Right cardiac atrium (tissue), 5 donors: ENCODE results near the gene OR6Y1. TPM values are rescaled to one million over a fixed set of nuclear protein-coding genes. Genes with fewer than 3 reads are reported as not detected.

Experiments used
- ATAC-seq, 2 donors: fragments of 200-7000 bp; cut with Tn5 transposase; one replicate each; pipeline versions ENCODE4 v1.8.0 to v1.9.1; 2020; ENCODE audit warnings: moderate library complexity in 2 of 2, mild to moderate bottlenecking in 1 of 2
- DNase-seq, 3 donors: peaks; one replicate each; pipeline ENCODE4 v3.0.0-alpha.2; 2020
- H3K27ac ChIP-seq: one replicate; pipeline ENCODE4 v1.5.1; 2013; ENCODE audit warnings: mild to moderate bottlenecking, low read length, control low read depth, moderate library complexity
- H3K27me3 ChIP-seq: one replicate; pipeline ENCODE4 v1.6.1; 2013; ENCODE audit not compliant: control insufficient read depth, insufficient read depth
- H3K4me1 ChIP-seq: one replicate; pipeline ENCODE4 v1.6.1; 2013; ENCODE audit warnings: low read length; ENCODE audit not compliant: control insufficient read depth, insufficient read depth
- H3K4me3 ChIP-seq: one replicate; pipeline ENCODE4 v1.5.1; 2013; ENCODE audit warnings: low read length, control low read depth
- H3K9me3 ChIP-seq: one replicate; pipeline ENCODE4 v1.6.1; 2013; ENCODE audit warnings: low read length; ENCODE audit not compliant: control insufficient read depth
- WGBS: extraction: QIAGEN DNeasy Blood & Tissue Kit; methylation state at CpG from one replicate; pipeline ENCODE4 v1.1.7; 2013; 5-methylcytosine and 5-hydroxymethylcytosine counted together
- intact Hi-C, 4 donors: fragments of 100-400 bp; cut with DNase I; formaldehyde crosslinking; loops; one replicate each; pipeline versions ENCODE4 v1.11.0 to v1.14.0; 2022 to 2023
- long read RNA-seq, 4 donors: library from polyadenylated mRNA; unstranded; transcript quantifications; one replicate each; pipeline ENCODE4 v2.0.0, GENCODE V29; 2020 to 2021
- polyA plus RNA-seq: library from polyadenylated mRNA; stranded (reverse); fragments of 200-250 nt; gene quantifications from one replicate; pipeline ENCODE4 v1.2.3, GENCODE V29; 2013
- total RNA-seq, 4 donors: library from RNA; stranded (reverse); fragmentation: NEBNext Ultra II Directional; extraction: Animal tissue kit (Norgen Biotek cat#: 25700); gene quantifications; one replicate each; pipeline ENCODE4 v1.2.1, GENCODE V29; 2021
- donor health status: healthy with polysubstance abuse.
- donor health status: DM: no; HTN: yes; CAD: no.
- donor health status: DM: no; HTN: no; CAD: no.
- donor health status: DM: no; HTN: yes; CAD: no; lungs with severe emphysema.
- donor health status: DM: yes; HTN: yes; CAD: no.

The OR6Y1 gene, protein sequence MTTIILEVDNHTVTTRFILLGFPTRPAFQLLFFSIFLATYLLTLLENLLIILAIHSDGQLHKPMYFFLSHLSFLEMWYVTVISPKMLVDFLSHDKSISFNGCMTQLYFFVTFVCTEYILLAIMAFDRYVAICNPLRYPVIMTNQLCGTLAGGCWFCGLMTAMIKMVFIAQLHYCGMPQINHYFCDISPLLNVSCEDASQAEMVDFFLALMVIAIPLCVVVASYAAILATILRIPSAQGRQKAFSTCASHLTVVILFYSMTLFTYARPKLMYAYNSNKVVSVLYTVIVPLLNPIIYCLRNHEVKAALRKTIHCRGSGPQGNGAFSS
- total RNA-seq (not detected), polyA plus RNA-seq (not detected)
- long read RNA-seq, donor 1: 0 reads
- long read RNA-seq, donor 2: 0 reads
- long read RNA-seq, donor 3: 0 reads
- long read RNA-seq, donor 4: 0 reads

DNA sequence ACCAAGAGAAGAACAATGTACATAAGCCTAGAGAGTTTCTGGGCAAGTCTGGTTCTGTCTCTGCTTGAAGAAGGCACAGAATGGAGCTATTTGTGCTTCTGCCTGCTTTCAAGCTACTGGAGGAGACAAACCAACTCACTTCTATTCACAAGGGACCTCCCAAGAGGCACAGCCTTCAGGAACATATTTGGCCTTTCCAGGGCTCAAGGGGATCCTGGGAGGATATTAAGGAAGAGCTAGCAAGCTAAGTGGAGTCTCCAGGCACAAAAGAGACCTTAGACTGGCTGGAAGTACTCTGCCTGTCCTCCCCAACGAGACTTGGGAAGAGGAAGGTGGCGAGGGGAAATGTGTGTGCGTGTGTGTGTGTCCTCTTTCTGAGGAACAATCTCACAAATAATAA lies at the start of gene OR6Y1:
TSS of gene OR6Y1 (minus strand) at position 54 of the 400 bp plus-strand sequence. CDS start 6,300 bp downstream, outside the sequence.
- no peaks in the 10 kb centered on the region for H3K4me1 ChIP-seq
- no peaks in the 10 kb centered on the region for H3K27me3 ChIP-seq
- ATAC-seq (no peak), DNase-seq (peak in 1 of 3 donors; percentile 14)
- no peak within 1 kb of the TSS for H3K4me3 ChIP-seq
- no peak within 1 kb of the TSS for H3K27ac ChIP-seq
- intact Hi-C loops: no loop called here
- no peaks in the 10 kb centered on the region for H3K9me3 ChIP-seq
- 63% methylated on average over 3 of the region's 3 CpGs for WGBS

DNA sequence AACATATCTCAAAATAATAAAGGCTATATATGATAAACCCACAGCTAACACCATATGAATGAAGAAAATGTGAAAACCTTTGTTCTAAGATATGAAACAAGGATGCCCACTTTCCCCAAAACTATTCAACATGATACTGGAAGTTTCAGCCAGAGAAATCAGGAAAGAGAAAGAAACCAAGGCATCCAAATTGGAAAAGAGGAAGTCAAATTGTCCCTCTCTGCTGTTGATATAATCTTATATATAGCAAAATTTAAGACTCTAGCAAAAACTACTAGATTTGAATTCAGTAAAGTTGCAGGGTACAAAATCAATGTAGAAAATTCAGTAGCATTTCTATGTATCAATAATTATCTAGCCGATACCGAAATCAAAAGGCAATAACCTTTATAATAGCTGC lies 46.5 kb upstream of the OR6Y1 start:
- no peak for DNase-seq
- no peak for ATAC-seq
- 49% methylated on average over 2 of the region's 2 CpGs for WGBS
- intact Hi-C loops: no loop called here
- H3K27ac ChIP-seq: no peak overlapping the region
- H3K4me3 ChIP-seq: no peak overlapping the region
- H3K9me3 ChIP-seq: peaks cover 4% of the 10 kb centered on the region
- H3K4me1 ChIP-seq: no peaks in the 10 kb centered on the region
- H3K27me3 ChIP-seq: no peaks in the 10 kb centered on the region

DNA sequence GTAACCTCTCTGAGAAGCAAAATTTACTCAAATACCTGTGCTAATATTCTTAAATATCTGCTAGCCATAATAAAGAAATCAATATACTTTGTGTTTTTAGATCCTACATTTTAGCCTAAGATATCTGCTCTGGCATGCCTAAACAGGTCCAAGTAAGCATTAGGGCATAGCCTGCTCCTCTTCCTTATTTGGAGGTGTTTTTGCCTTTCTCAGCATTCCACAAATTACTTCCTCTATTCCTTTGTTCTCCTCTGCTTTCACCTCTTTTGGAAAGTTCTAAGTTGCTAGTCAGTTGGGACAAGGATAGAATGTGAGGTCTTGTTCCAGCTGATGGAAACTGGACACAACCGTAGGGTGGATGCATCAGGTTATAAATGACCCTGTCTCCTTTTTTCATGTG lies 32.7 kb upstream of the OR6Y1 start:
- WGBS: 84% methylated on average over 1 of the region's 1 CpG

DNA sequence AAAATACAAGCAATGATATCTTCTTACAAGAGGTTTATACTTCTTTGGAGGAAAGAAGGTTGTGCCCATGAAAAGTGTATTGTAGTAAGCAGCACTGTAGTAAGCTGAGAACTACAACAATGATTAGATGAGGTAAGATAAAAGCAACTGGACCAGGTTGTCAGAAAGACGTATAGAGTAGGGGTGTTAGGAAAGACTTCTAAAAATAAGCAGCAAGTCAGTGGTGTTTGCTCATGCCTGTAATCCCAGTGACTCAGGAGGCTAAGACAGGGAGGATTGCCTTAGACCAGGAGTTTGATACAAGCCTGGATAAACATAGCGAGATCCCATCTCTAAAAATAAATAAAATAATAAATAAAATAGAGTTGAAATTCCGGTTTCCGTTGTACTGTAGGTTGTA lies 29.8 kb upstream of the OR6Y1 start:
- no peak overlapping the region for H3K4me3 ChIP-seq
- intact Hi-C loops: no loop called here
- no peak for DNase-seq
- 60% methylated on average over 4 of the region's 4 CpGs for WGBS
- no peaks in the 10 kb centered on the region for H3K9me3 ChIP-seq
- H3K27ac ChIP-seq: no peak overlapping the region
- H3K4me1 ChIP-seq: no peaks in the 10 kb centered on the region
- no peak for ATAC-seq
- no peaks in the 10 kb centered on the region for H3K27me3 ChIP-seq

More for the DNA sequence above, 32.7 kb upstream of the OR6Y1 start:
- Histone ChIP-seq H3K27ac (no peak overlapping the region), H3K4me1 (no peaks in the 10 kb centered on the region), H3K27me3 (no peaks in the 10 kb centered on the region), H3K9me3 (no peaks in the 10 kb centered on the region), H3K4me3 (no peak overlapping the region)
- intact Hi-C loops: no loop called here
- DNase-seq (no peak), ATAC-seq (no peak)

DNA sequence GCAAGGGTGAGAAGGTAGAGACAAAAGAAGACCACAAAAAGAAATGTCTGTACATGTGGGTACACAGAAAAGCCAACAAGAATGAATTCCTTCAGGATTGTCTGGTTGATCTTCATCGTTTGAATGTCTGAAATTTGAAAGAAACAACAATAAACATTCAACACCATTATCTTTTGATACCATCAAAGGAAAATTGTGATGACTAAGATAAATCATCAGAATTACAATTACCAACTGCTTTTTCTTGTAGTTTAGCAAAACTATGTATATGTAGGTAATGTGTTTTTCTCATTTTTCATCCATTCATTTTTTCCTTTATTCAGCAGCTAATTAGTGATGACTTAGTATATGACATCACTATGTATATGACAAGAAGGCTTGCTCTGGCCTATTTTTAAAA lies 25.5 kb upstream of the OR6Y1 start, which contains the start of gene OR10X1:
TSS of gene OR10X1 (minus strand) at position 167 of the 400 bp plus-strand sequence. CDS start at position 167, 0 bp downstream.
- H3K4me3 ChIP-seq: no peak within 1 kb of the TSS
- H3K4me1 ChIP-seq: no peaks in the 10 kb centered on the region
- WGBS: 79% methylated on average over 1 of the region's 1 CpG
- no peak for DNase-seq
- intact Hi-C loops: no loop called here
- no peaks in the 10 kb centered on the region for H3K9me3 ChIP-seq
- H3K27me3 ChIP-seq: no peaks in the 10 kb centered on the region
- no peak for ATAC-seq
- H3K27ac ChIP-seq: no peak within 1 kb of the TSS

DNA sequence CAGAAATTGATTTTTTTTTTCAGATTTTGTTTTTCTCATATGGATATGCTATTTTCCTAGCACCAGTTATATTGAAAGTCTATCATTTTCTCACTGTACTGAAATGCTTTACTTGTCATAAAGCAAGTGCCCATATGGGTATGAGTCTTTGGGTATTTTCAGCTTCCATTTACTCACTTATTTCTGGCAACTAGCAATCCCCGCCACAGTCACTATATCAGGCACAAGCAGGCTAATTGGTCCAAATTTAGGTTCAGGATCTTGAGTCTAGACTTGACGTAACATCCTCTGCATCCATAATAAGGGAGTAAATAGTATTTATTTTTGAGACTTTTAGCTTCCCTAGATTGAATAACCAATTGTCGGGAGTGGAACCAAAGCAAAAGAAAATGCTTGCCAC lies 23.4 kb upstream of the OR6Y1 start:
- no peak for ATAC-seq
- H3K27me3 ChIP-seq: no peaks in the 10 kb centered on the region
- H3K27ac ChIP-seq: no peak overlapping the region
- H3K9me3 ChIP-seq: no peaks in the 10 kb centered on the region
- intact Hi-C loops: no loop called here
- no peak overlapping the region for H3K4me3 ChIP-seq
- H3K4me1 ChIP-seq: no peaks in the 10 kb centered on the region
- DNase-seq: no peak
- WGBS: 84% methylated on average over 3 of the region's 3 CpGs

DNA sequence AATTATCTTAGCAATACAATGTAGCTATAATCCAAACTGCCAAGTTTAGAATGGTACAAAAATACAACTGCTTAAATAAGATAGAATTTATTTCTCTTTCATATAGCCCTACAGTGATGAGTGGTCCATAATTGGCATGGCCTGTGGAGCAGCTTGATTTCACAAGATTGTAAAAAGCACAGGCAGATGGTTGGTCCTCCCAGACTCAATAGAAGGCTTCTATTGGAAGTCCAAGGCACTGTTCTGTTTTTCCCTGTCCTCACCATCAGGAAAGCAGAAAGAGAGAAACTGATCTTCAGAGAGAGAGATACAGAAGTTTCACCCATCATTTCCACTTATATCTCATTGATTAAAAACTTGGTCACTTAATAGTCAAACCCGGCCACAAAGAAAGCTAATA lies 18.0 kb upstream of the OR6Y1 start:
- Histone ChIP-seq H3K4me3 (no peak overlapping the region), H3K27ac (no peak overlapping the region), H3K9me3 (no peaks in the 10 kb centered on the region), H3K4me1 (no peaks in the 10 kb centered on the region), H3K27me3 (no peaks in the 10 kb centered on the region)
- 78% methylated on average over 1 of the region's 1 CpG for WGBS
- intact Hi-C loops: no loop called here
- ATAC-seq: no peak
- DNase-seq: no peak

DNA sequence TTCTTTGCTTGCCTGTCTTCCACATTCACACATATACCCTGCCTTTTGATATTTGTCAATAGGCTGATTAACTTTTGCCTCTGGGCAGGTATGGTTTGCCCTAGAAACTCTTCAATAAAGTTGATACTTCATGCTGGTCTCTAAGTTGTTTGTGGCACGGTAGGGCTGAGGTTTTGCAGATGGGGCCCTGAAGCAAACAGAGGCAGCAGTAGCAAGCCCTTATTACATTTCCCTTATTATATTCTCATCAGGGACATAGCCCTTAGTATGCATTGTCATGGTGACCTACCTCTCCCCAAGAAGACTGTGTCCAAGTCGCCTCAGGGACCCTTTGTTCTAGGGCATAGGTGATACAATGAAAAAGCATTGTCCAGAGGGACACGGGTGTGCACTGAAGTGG lies 16.3 kb upstream of the OR6Y1 start, which contains the start of gene OR6P1:
TSS of gene OR6P1 (minus strand) at position 101 of the 400 bp plus-strand sequence. CDS start 6,976 bp downstream, outside the sequence.
- Histone ChIP-seq H3K27me3 (no peaks in the 10 kb centered on the region), H3K4me3 (no peak within 1 kb of the TSS), H3K27ac (no peak within 1 kb of the TSS), H3K9me3 (no peaks in the 10 kb centered on the region), H3K4me1 (no peaks in the 10 kb centered on the region)
- intact Hi-C loops: no loop called here
- ATAC-seq (no peak), DNase-seq (no peak)
- WGBS: 78% methylated on average over 3 of the region's 3 CpGs

DNA sequence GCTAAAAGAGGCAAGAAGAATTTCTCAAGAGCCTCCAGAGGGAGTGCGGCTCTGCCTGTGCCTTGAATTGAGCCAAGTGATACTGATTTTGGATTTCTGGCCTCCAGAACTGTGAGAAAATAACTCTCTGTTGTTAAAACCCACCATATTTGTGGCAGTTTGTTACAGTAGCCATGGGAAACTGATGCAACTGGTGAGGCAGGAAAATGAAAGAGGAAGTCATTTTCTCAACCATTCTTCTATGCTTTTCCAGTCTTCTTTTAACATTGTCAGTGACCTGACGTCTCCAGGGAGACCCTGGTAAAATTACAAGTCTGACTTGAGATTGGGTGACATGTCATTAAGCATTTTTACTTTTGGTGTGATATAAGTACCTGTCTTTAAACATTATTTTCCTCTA lies 10.4 kb upstream of the OR6Y1 start:
- DNase-seq (no peak), ATAC-seq (no peak)
- WGBS: 61% methylated on average over 2 of the region's 2 CpGs
- Histone ChIP-seq H3K27me3 (no peaks in the 10 kb centered on the region), H3K4me3 (no peak overlapping the region), H3K9me3 (no peaks in the 10 kb centered on the region), H3K4me1 (no peaks in the 10 kb centered on the region), H3K27ac (no peak overlapping the region)
- intact Hi-C loops: no loop called here

DNA sequence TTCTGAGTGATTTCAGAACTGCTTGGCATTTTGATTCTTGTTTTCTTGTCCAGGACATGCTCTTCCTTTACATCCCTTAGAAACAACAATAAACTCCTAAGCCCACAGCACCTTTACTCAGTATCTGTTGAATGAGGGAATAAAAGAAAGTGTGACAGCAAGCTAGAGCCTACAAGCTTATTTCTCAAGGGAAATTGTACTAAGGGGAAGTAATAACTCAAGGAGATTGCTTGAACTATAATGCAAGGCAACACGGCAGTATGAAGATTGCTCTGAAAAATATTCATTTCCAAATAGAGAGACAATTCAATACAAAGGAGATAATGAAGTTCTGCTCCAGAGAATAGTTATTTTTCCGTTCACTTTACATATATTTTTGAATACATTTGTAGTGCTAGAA lies 9.6 kb upstream of the OR6Y1 start:
- H3K9me3 ChIP-seq: no peaks in the 10 kb centered on the region
- no peaks in the 10 kb centered on the region for H3K4me1 ChIP-seq
- intact Hi-C loops: no loop called here
- DNase-seq (no peak), ATAC-seq (no peak)
- WGBS: 73% methylated on average over 2 of the region's 2 CpGs
- no peak overlapping the region for H3K27ac ChIP-seq
- H3K4me3 ChIP-seq: no peak overlapping the region
- H3K27me3 ChIP-seq: no peaks in the 10 kb centered on the region

DNA sequence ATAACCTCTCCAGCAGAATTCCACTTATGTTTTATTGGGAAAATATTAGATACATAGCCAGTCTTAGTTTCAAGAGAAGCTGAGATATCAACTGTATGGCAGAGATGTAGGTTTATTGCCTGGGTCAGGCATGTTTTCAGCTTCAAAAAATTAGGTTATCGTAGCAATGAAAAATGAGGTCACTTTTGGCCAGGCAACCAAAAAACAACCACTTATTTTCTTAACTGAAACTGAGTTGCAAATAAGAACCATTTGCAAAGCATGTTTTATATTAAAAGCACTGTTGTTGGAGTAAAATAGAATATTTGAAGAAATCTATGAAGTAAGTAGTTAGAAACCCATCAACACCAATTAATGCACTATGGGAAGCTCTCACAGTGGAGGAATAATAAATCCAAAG lies 5.5 kb upstream of the OR6Y1 start:
- Histone ChIP-seq H3K4me1 (no peaks in the 10 kb centered on the region), H3K9me3 (no peaks in the 10 kb centered on the region), H3K4me3 (no peak overlapping the region), H3K27me3 (no peaks in the 10 kb centered on the region), H3K27ac (no peak overlapping the region)
- DNase-seq (no peak), ATAC-seq (no peak)
- WGBS: 79% methylated on average over 1 of the region's 1 CpG
- intact Hi-C loops: no loop called here
